ENCODE data around the gene GALNT8.

DNA sequence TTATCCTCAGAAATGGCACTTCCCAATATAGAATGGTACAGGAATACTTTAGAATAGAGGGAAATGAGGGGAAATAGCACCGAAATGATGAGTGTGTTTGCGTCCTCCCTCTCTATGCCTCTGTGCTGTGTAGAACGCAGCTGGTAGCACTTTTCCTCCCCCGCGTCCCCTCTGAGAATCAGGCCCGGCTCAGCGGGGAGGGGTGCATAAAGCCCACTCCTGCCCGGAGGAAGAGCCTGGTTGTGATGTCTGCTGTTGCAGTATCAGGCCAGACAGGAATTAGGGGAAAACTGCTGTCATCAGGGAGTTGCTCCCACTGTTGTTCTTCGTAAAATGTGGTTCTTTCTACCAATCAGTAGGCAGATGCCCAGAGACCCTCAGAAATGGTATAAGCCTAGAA lies 76.0 kb downstream of the GALNT8 start:
- no peak for TF ChIP-seq POLR2A (IDR thresholded peaks at IDR 0.05; ENCODE audit: low read depth, low read length)
- no peak for TF ChIP-seq TAF1 (IDR thresholded peaks at IDR 0.05; ENCODE audit: borderline replicate concordance, low read depth, low read length)
- TF ChIP-seq POLR2AphosphoS5 (IDR thresholded peaks at IDR 0.05; ENCODE audit: low read depth, low read length): no peak

Data from GM12892 (cell line).